GM12892 (cell line): ENCODE data around the gene PSTPIP1.

ENCODE experiments used
- POLR2A ChIP-seq: IDR thresholded peaks from 2 replicates; pipeline ENCODE4 v1.6.1; 2011; ENCODE audit warnings: low read depth, low read length, control low read depth
- POLR2AphosphoS5 ChIP-seq: IDR thresholded peaks from 2 replicates; pipeline ENCODE4 v1.6.1; 2011; ENCODE audit warnings: low read depth, low read length, control low read depth

GRCh38 chr15:77022646-77023575, 28.0 kb downstream of the PSTPIP1 start:
- no peak for TF ChIP-seq POLR2A
- no peak for TF ChIP-seq POLR2AphosphoS5
